ENCODE data around the gene P2RY14. TPM values are rescaled to one million over a fixed set of nuclear protein-coding genes. Genes with fewer than 3 reads are reported as not detected.

Gene P2RY14
- total RNA-seq, 1 donor from 2014 or later, result not detected

- Mint-ChIP-seq H3K4me1 (peaks cover 11% of the 10 kb centered on the region), H3K36me3 (ENCODE audit: low read depth) (no peaks in the 10 kb centered on the region), H3K27me3 (ENCODE audit: low read depth) (no peaks in the 10 kb centered on the region), H3K9me3 (no peaks in the 10 kb centered on the region), H3K27ac (ENCODE audit: unreplicated experiment) (no peak overlapping the region), H3K4me3 (no peak overlapping the region)
- DNase-seq (ENCODE audit: low read depth, low spot score), result no peak
- no peak for TF ChIP-seq CTCF (conservative IDR thresholded peaks at IDR 0.05)
Measured at GRCh38 chr3:151209654-151210053, 68.7 kb downstream of the P2RY14 start.

DNA sequence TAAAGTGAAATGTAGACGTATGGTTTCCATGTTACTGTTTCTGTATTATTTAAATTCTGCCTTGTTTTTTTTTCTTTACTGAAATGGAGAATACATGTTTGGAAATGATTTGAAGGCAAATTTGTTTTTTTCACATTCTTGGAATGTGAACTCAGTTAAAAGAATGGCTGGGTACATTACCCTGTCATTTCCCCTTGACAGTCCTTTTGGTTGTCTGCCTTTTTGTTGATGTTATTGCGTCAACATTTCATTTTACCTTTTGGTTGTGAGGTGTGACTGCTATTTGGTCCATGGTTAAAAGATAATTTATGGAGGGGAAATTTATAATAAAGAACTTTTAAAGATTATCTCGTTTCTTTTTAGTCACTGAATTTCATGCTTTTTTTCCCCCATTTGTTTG lies 72.1 kb downstream of the P2RY14 start:
- H3K4me1 Mint-ChIP-seq, result peaks cover 11% of the 10 kb centered on the region
- no peak overlapping the region for H3K4me3 Mint-ChIP-seq
- no peak for DNase-seq (ENCODE audit: low read depth, low spot score)
- no peak overlapping the region for H3K27ac Mint-ChIP-seq (ENCODE audit: unreplicated experiment)
- no peaks in the 10 kb centered on the region for H3K36me3 Mint-ChIP-seq (ENCODE audit: low read depth)
- no peaks in the 10 kb centered on the region for H3K27me3 Mint-ChIP-seq (ENCODE audit: low read depth)
- no peak for TF ChIP-seq CTCF (conservative IDR thresholded peaks at IDR 0.05)
- no peaks in the 10 kb centered on the region for H3K9me3 Mint-ChIP-seq

DNA sequence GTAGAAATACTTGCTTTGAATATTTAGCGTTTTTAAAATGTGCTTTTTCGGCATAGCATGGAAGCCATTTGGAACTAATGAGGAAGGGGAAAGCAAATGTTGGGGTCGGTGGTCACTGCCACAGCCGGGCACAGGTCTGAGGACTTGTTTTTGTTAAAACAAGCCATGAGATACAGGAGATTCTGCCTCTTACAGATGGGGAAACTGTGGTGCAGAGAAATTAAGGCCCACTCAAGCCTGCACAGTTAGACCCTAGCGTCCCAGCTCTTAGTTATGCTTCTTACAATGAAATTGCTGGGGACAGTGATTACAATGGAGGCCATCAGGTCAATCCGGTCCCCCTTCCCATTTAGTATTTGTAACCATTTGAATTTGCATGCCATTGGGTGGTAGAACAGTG lies 72.9 kb downstream of the P2RY14 start:
- Mint-ChIP-seq H3K36me3 (ENCODE audit: low read depth) (no peaks in the 10 kb centered on the region), H3K9me3 (no peaks in the 10 kb centered on the region), H3K4me1 (peaks cover 11% of the 10 kb centered on the region), H3K27me3 (ENCODE audit: low read depth) (no peaks in the 10 kb centered on the region), H3K4me3 (no peak overlapping the region), H3K27ac (ENCODE audit: unreplicated experiment) (no peak overlapping the region)
- DNase-seq (ENCODE audit: low read depth, low spot score), result no peak
- TF ChIP-seq CTCF (conservative IDR thresholded peaks at IDR 0.05), result no peak

- no peak overlapping the region for H3K4me3 Mint-ChIP-seq
- H3K36me3 Mint-ChIP-seq (ENCODE audit: low read depth), result no peaks in the 10 kb centered on the region
- H3K27ac Mint-ChIP-seq (ENCODE audit: unreplicated experiment), result no peak overlapping the region
- DNase-seq (ENCODE audit: low read depth, low spot score), result no peak
- TF ChIP-seq CTCF (conservative IDR thresholded peaks at IDR 0.05), result no peak
- no peaks in the 10 kb centered on the region for H3K9me3 Mint-ChIP-seq
- H3K4me1 Mint-ChIP-seq, result peaks cover 14% of the 10 kb centered on the region
- no peaks in the 10 kb centered on the region for H3K27me3 Mint-ChIP-seq (ENCODE audit: low read depth)
Measured at GRCh38 chr3:151204530-151205402, 73.6 kb downstream of the P2RY14 start.

DNA sequence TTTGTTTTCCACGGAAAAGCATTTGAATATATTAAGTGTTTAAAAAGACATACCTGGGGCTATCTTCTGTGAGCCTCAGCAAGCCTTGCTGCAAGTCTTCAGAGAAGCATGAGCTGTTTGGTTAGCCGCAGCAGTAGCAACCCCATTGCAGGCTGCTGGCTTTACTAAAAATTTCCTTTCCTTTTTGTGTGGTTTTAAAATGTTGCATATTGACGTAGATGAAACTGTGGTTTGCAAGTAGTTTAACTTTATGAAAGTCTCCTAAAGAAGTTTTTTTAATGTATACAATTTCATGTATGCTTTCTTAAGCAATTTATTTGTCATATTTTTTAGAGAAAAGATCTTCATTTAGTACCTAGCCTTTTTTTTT lies 75.3 kb downstream of the P2RY14 start, which contains the start of gene GPR171:
TSS of gene GPR171 (minus strand) at position 166 of the 370 bp plus-strand sequence. CDS start 3,830 bp downstream, outside the sequence.
- Mint-ChIP-seq H3K27me3 (ENCODE audit: low read depth) (no peaks in the 10 kb centered on the region), H3K9me3 (no peaks in the 10 kb centered on the region), H3K4me3 (no peak within 1 kb of the TSS), H3K27ac (ENCODE audit: unreplicated experiment) (no peak within 1 kb of the TSS), H3K36me3 (ENCODE audit: low read depth) (peaks cover 6% of the 10 kb centered on the region), H3K4me1 (peaks cover 17% of the 10 kb centered on the region)
- no peak for TF ChIP-seq CTCF (conservative IDR thresholded peaks at IDR 0.05)
- no peak for DNase-seq (ENCODE audit: low read depth, low spot score)
